Measurements from ENCODE around the gene REV1. TPM values are rescaled to one million over a fixed set of nuclear protein-coding genes. Genes with fewer than 3 reads are reported as not detected.

Gene REV1
- total and polyA plus RNA-seq, 2 experiments from 2014 or later, result 32.9 to 46.7 TPM

- Mint-ChIP-seq H3K27ac (peak overlapping the region; percentile 75), H3K4me1 (no peaks in the 10 kb centered on the region; the same call in 1 of the 3 replicates), H3K9me3 (no peaks in the 10 kb centered on the region), H3K36me3 (ENCODE audit: low read depth) (peaks cover 49% of the 10 kb centered on the region), H3K4me3 (no peak overlapping the region), H3K27me3 (ENCODE audit: insufficient read depth, low read depth, poor library complexity) (no peaks in the 10 kb centered on the region)
- H3K79me2 ChIP-seq (replicated peaks; ENCODE audit: insufficient read depth), result peaks cover 30% of the 10 kb centered on the region
- no peaks in the 10 kb centered on the region for H3K9me2 ChIP-seq (ENCODE audit: insufficient read depth)
- no peak overlapping the region for H3K27ac ChIP-seq (ENCODE audit: low read depth)
- H3K4me2 ChIP-seq, result no peak overlapping the region
- no peaks in the 10 kb centered on the region for H3K27me3 ChIP-seq (ENCODE audit: insufficient read depth)
- TF ChIP-seq ETS1 (IDR thresholded peaks at IDR 0.05) (no peak), CTCF (conservative IDR thresholded peaks at IDR 0.05; ENCODE audit: low read depth in 2 of 2) (no peak), EZH2phosphoT487 (IDR thresholded peaks at IDR 0.05; ENCODE audit: unreplicated experiment) (no peak), CREB1 (CRISPR knock-in tag; IDR thresholded peaks at IDR 0.05; ENCODE audit: low read depth) (no peak), ZNF114 (CRISPR knock-in tag; IDR thresholded peaks at IDR 0.05) (no peak), REST (IDR thresholded peaks at IDR 0.05; ENCODE audit: unreplicated experiment) (no peak), ZNF331 (CRISPR knock-in tag; IDR thresholded peaks at IDR 0.05; ENCODE audit: low read depth) (no peak), POLR2AphosphoS5 (IDR thresholded peaks at IDR 0.05; ENCODE audit: low read depth) (no peak), NANOG (IDR thresholded peaks at IDR 0.05; ENCODE audit: borderline replicate concordance) (no peak)
- DNase-seq (ENCODE audit: low spot score) (no peak), ATAC-seq (no peak; the same call in 2 of the 3 replicates)
- H3K4me3 ChIP-seq, result no peak overlapping the region
- peaks cover 5% of the 10 kb centered on the region; the same call in 1 of the 2 replicates for H3K36me3 ChIP-seq (ENCODE audit: insufficient read depth)
- H3F3A ChIP-seq (replicated peaks; ENCODE audit: low read depth), result no peaks in the 10 kb centered on the region
- H2AFZ ChIP-seq, result no peak overlapping the region
- no peaks in the 10 kb centered on the region; the same call in 1 of the 2 replicates for H3K4me1 ChIP-seq (ENCODE audit: insufficient read depth)
- no peaks in the 10 kb centered on the region for H4K20me1 ChIP-seq (replicated peaks; ENCODE audit: insufficient read depth)
These were observed 58.1 kb downstream of the REV1 start for GRCh38 chr2:99431587-99432275.

Data from GM23338 (cell line).